IMR-90 (cell line): ENCODE measurements around the gene FTSJ3. TPM values are rescaled to one million over a fixed set of nuclear protein-coding genes. Genes with fewer than 3 reads are reported as not detected.

Experiments used
- ATAC-seq: fragments of 200-7000 bp; cut with Tn5 transposase; 2 replicates; pipeline ENCODE4 v1.9.1; 2020; ENCODE audit warnings: low read depth, mild to moderate bottlenecking, moderate library complexity
- BruUV-seq: library from RNA; stranded (reverse); fragments of 400-500 nt; replicated peaks from 2 replicates; lab custom pipeline; 2021; lab: Mats Ljungman, UMichigan
- CTCF ChIA-PET: fragments of 300-600 bp; formaldehyde crosslinking; extraction: SDS; loops from one replicate; lab custom pipeline; 2021; ENCODE audit warnings: antibody characterized with exemption; lab: Yijun Ruan, JAX
- POLR2A ChIA-PET: fragments of 300-600 bp; sonication (Branson Sonifier 250); formaldehyde crosslinking; loops from one replicate; lab custom pipeline; 2022; ENCODE audit warnings: antibody characterized with exemption; ENCODE audit not compliant: unreplicated experiment; lab: Charles Lee
- DNase-seq: peaks from one replicate; pipeline ENCODE4 v3.0.0; 2013
- H2AFZ ChIP-seq: replicated peaks from 2 replicates; pipeline ENCODE3; 2013; ENCODE audit warnings: low read length, mild to moderate bottlenecking; ENCODE audit not compliant: poor library complexity
- H2AK5ac ChIP-seq: 2 replicates; pipeline ENCODE4 v1.6.1; 2013; ENCODE audit warnings: low read depth, low read length, inconsistent platforms
- H2AK9ac ChIP-seq: replicated peaks from 2 replicates; pipeline ENCODE3; 2013; ENCODE audit warnings: mild to moderate bottlenecking, low read depth, low read length, moderate library complexity; ENCODE audit not compliant: poor library complexity
- H2BK120ac ChIP-seq: 2 replicates; pipeline ENCODE4 v1.6.1; 2013; ENCODE audit warnings: low read depth, low read length, inconsistent platforms
- H2BK15ac ChIP-seq: 3 replicates; pipeline ENCODE4 v1.6.1; 2013; ENCODE audit warnings: low read depth, low read length, inconsistent platforms
- H2BK20ac ChIP-seq: 2 replicates; pipeline ENCODE4 v1.6.1; 2013; ENCODE audit warnings: low read depth, mild to moderate bottlenecking, inconsistent platforms, low read length, moderate library complexity
- H2BK5ac ChIP-seq: 2 replicates; pipeline ENCODE4 v1.6.1; 2013; ENCODE audit warnings: mild to moderate bottlenecking, low read depth, low read length, inconsistent platforms; ENCODE audit not compliant: poor library complexity, severe bottlenecking
- H3K14ac ChIP-seq: replicated peaks from 2 replicates; pipeline ENCODE4 v1.6.1; 2013; ENCODE audit warnings: low read depth, low read length, inconsistent platforms
- H3K18ac ChIP-seq: 2 replicates; pipeline ENCODE4 v1.6.1; 2013; ENCODE audit warnings: low read depth, low read length, control low read depth
- H3K23ac ChIP-seq: 2 replicates; pipeline ENCODE4 v1.6.1; 2013; ENCODE audit warnings: low read depth, low read length, inconsistent platforms
- H3K27ac ChIP-seq: 2 replicates; pipeline ENCODE4 v1.5.1; 2013; ENCODE audit warnings: mild to moderate bottlenecking, control low read depth, low read length; ENCODE audit not compliant: insufficient read depth
- H3K27me3 ChIP-seq: 2 replicates; pipeline ENCODE4 v1.6.1; 2013; ENCODE audit warnings: low read length; ENCODE audit not compliant: control insufficient read depth, insufficient read depth
- H3K36me3 ChIP-seq: 2 replicates; pipeline ENCODE4 v1.6.1; 2013; ENCODE audit warnings: low read length, mixed read lengths; ENCODE audit not compliant: control insufficient read depth, insufficient read depth
- H3K4ac ChIP-seq: 2 replicates; pipeline ENCODE4 v1.6.1; 2013; ENCODE audit warnings: low read depth, low read length, inconsistent platforms
- H3K4me1 ChIP-seq: 2 replicates; pipeline ENCODE4 v1.6.1; 2013; ENCODE audit warnings: low read length, mixed read lengths; ENCODE audit not compliant: control insufficient read depth, insufficient read depth
- H3K4me2 ChIP-seq: 2 replicates; pipeline ENCODE4 v1.6.1; 2013; ENCODE audit warnings: low read depth, mild to moderate bottlenecking, control low read depth, low read length, moderate library complexity
- H3K4me3 ChIP-seq: 2 replicates; pipeline ENCODE4 v1.5.1; 2013; ENCODE audit warnings: low read depth, mild to moderate bottlenecking, control low read depth, low read length, moderate library complexity; ENCODE audit not compliant: insufficient read depth
- H3K56ac ChIP-seq: 2 replicates; pipeline ENCODE4 v1.6.1; 2013; ENCODE audit warnings: low read length, inconsistent platforms; ENCODE audit not compliant: insufficient read depth; ENCODE audit errors: extremely low read depth
- H3K79me1 ChIP-seq, 2 experiments: 2 replicates each; pipeline ENCODE4 v1.6.1; 2013; ENCODE audit warnings: low read length in 2 of 2, inconsistent platforms in 1 of 2, low read depth in 1 of 2
- H3K9ac ChIP-seq: 2 replicates; pipeline ENCODE4 v1.6.1; 2013; ENCODE audit warnings: low read depth, low read length, control low read depth
- H3K9me1 ChIP-seq: 2 replicates; pipeline ENCODE4 v1.6.1; 2013; ENCODE audit warnings: low read length, inconsistent platforms; ENCODE audit not compliant: insufficient read depth
- H3K9me3 ChIP-seq: 2 replicates; pipeline ENCODE4 v1.6.1; 2013; ENCODE audit warnings: low read length; ENCODE audit not compliant: control insufficient read depth, insufficient read depth
- H4K20me1 ChIP-seq: 2 replicates; pipeline ENCODE4 v1.6.1; 2013; ENCODE audit warnings: low read length, inconsistent platforms; ENCODE audit not compliant: insufficient read depth
- H4K5ac ChIP-seq: 2 replicates; pipeline ENCODE4 v1.6.1; 2013; ENCODE audit warnings: mild to moderate bottlenecking, low read depth, low read length, control low read depth
- H4K8ac ChIP-seq, 2 experiments: 2 replicates each; pipeline ENCODE4 v1.6.1; 2013; ENCODE audit warnings: low read depth in 2 of 2, low read length in 2 of 2, control low read depth in 1 of 2, inconsistent platforms in 1 of 2
- H4K91ac ChIP-seq: 2 replicates; pipeline ENCODE4 v1.6.1; 2013; ENCODE audit warnings: low read depth, low read length, inconsistent platforms; ENCODE audit not compliant: insufficient read depth
- BHLHE40 ChIP-seq: fragments of 150-350 bp; IDR thresholded peaks from 2 replicates; pipeline ENCODE4 v1.6.1; 2016; ENCODE audit warnings: mild to moderate bottlenecking, low read depth, low read length
- CEBPB ChIP-seq: IDR thresholded peaks from 2 replicates; pipeline ENCODE4 v1.6.1; 2012; ENCODE audit warnings: low read depth, low read length, improper control_type of control experiment
- ELK1 ChIP-seq: fragments of 150-350 bp; IDR thresholded peaks from 2 replicates; pipeline ENCODE4 v1.6.1; 2016; ENCODE audit warnings: low read depth, mild to moderate bottlenecking, low read length, moderate library complexity, borderline replicate concordance
- FOS ChIP-seq: fragments of 150-350 bp; IDR thresholded peaks from 2 replicates; pipeline ENCODE4 v1.6.1; 2016; ENCODE audit warnings: low read depth, low read length
- MAFK ChIP-seq: IDR thresholded peaks from 2 replicates; pipeline ENCODE4 v1.6.1; 2012; ENCODE audit warnings: low read depth, low read length, improper control_type of control experiment
- MAZ ChIP-seq: IDR thresholded peaks from 2 replicates; pipeline ENCODE4 v1.6.1; 2012; ENCODE audit warnings: low read depth, mild to moderate bottlenecking, low read length, improper control_type of control experiment, moderate library complexity, borderline replicate concordance
- NFE2L2 ChIP-seq: fragments of 150-350 bp; IDR thresholded peaks from 2 replicates; pipeline ENCODE4 v1.6.1; 2016; ENCODE audit warnings: low read depth, mild to moderate bottlenecking, low read length
- POLR2A ChIP-seq: IDR thresholded peaks from 2 replicates; pipeline ENCODE4 v1.6.1; 2012; ENCODE audit warnings: mild to moderate bottlenecking, low read depth, low read length
- RAD21 ChIP-seq: IDR thresholded peaks from 2 replicates; pipeline ENCODE4 v1.6.1; 2012; ENCODE audit warnings: low read length, improper control_type of control experiment
- RCOR1 ChIP-seq: IDR thresholded peaks from 2 replicates; pipeline ENCODE4 v1.6.1; 2012; ENCODE audit warnings: mild to moderate bottlenecking, low read length, improper control_type of control experiment; ENCODE audit not compliant: insufficient replicate concordance
- SMC3 ChIP-seq: fragments of 150-350 bp; IDR thresholded peaks from 2 replicates; pipeline ENCODE4 v1.6.1; 2016; ENCODE audit warnings: low read depth, mild to moderate bottlenecking, antibody characterized with exemption, low read length, moderate library complexity
- USF2 ChIP-seq: fragments of 150-350 bp; IDR thresholded peaks from 2 replicates; pipeline ENCODE4 v1.6.1; 2017; ENCODE audit warnings: mild to moderate bottlenecking, antibody characterized with exemption, low read length, low read depth
- dilution Hi-C: fragments of 300-500 bp; cut with HindIII; formaldehyde crosslinking; loops from one replicate; pipeline ENCODE4 v1.14.3; 2018; ENCODE audit warnings: low sequenced_read_pairs; ENCODE audit not compliant: unreplicated experiment
- in situ Hi-C: fragments of 300-500 bp; cut with MboI; formaldehyde crosslinking; loops from 3 replicates; pipeline ENCODE4 v1.14.3; 2019; ENCODE audit warnings: low sequenced_read_pairs, inconsistent platforms, mixed read lengths
- intact Hi-C: fragments of 100-400 bp; cut with micrococcal nuclease; formaldehyde crosslinking; loops from 2 replicates; pipeline ENCODE4 v1.10.0; 2022
- polyA plus RNA-seq, 3 experiments: library from polyadenylated mRNA; depleted of rRNA; stranded (reverse); fragments of >200 nt; gene quantifications; 2 replicates each; pipeline ENCODE4 v1.2.3, GENCODE V29; 2012; ENCODE audit warnings: low replicate concordance in 1 of 3
- total RNA-seq: library from RNA; depleted of rRNA; stranded (reverse); fragments of >200 nt; gene quantifications from 2 replicates; pipeline ENCODE4 v1.2.3, GENCODE V29; 2012

The FTSJ3 gene
- total and polyA plus RNA-seq, 2 of the 4 experiments (the other 2 are of a cell fraction) = 51.3 to 68.1 TPM

- Histone ChIP-seq H3K18ac (no peak overlapping the region), H2BK5ac (no peak overlapping the region), H2AK9ac (no peak overlapping the region), H3K23ac (no peak overlapping the region), H3K79me1 (peaks cover 42 to 83% of the 10 kb centered on the region in 2 experiments), H3K27ac (no peak overlapping the region), H2BK15ac (no peak overlapping the region), H4K20me1 (peaks cover 30% of the 10 kb centered on the region), H4K5ac (no peak overlapping the region), H3K36me3 (peaks cover 74% of the 10 kb centered on the region), H3K14ac (no peak overlapping the region), H3K9me3 (no peaks in the 10 kb centered on the region), H3K9ac (no peak overlapping the region), H4K91ac (no peak overlapping the region), H4K8ac (no peak overlapping the region), H2AFZ (no peak overlapping the region), H2BK20ac (no peak overlapping the region), H3K9me1 (peaks cover 27% of the 10 kb centered on the region), H3K4me3 (no peak overlapping the region), H3K27me3 (no peaks in the 10 kb centered on the region), H2AK5ac (no peak overlapping the region), H3K56ac (no peak overlapping the region), H3K4me1 (peaks cover 5% of the 10 kb centered on the region), H2BK120ac (no peak overlapping the region), H3K4me2 (no peak overlapping the region), H3K4ac (no peak overlapping the region)
- dilution Hi-C loops (no loop called here), intact Hi-C loops (no loop called here), in situ Hi-C loops (no loop called here)
- ATAC-seq (no peak), DNase-seq (no peak)
- BruUV-seq = no TSS peak
- ChIA-PET POLR2A (no interaction called here), CTCF (no interaction called here)
- TF ChIP-seq MAZ (no peak), POLR2A (no peak), BHLHE40 (no peak), RCOR1 (no peak), SMC3 (no peak), MAFK (no peak), USF2 (no peak), FOS (no peak), ELK1 (no peak), NFE2L2 (no peak), CEBPB (no peak), RAD21 (no peak)
These were observed 4.9 kb downstream of the FTSJ3 start for GRCh38 chr17:63822537-63822936.
